Neural progenitor cell (in vitro differentiated cells): ENCODE measurements around the gene ARMH4. TPM values are rescaled to one million over a fixed set of nuclear protein-coding genes. Genes with fewer than 3 reads are reported as not detected.

Experiments
- DNase-seq: peaks from one replicate; pipeline ENCODE4 v3.0.0-alpha.2; 2016; ENCODE audit warnings: low spot score
- H2AFZ ChIP-seq: fragments of 200-600 bp; sonication (generic); replicated peaks from 2 replicates; pipeline ENCODE4 v1.6.1; 2016; ENCODE audit warnings: antibody characterized with exemption
- H3F3A ChIP-seq: fragments of 200-600 bp; sonication (generic); 2 replicates; pipeline ENCODE4 v1.6.1; 2016; ENCODE audit warnings: antibody characterized with exemption, low read depth
- H3K27ac ChIP-seq: fragments of 200-600 bp; sonication (generic); 2 replicates; pipeline ENCODE4 v1.5.1; 2016; ENCODE audit warnings: mild to moderate bottlenecking
- H3K27me3 ChIP-seq: fragments of 200-600 bp; sonication (generic); 2 replicates; pipeline ENCODE4 v1.6.1; 2016; ENCODE audit warnings: mild to moderate bottlenecking, moderate library complexity
- H3K36me3 ChIP-seq: fragments of 200-600 bp; sonication (generic); 2 replicates; pipeline ENCODE4 v1.5.1; 2016
- H3K4me1 ChIP-seq: fragments of 200-600 bp; sonication (generic); 2 replicates; pipeline ENCODE4 v1.6.1; 2016; ENCODE audit warnings: mixed run types
- H3K4me2 ChIP-seq: fragments of 200-600 bp; sonication (generic); 2 replicates; pipeline ENCODE4 v1.6.1; 2016
- H3K4me3 ChIP-seq: fragments of 200-600 bp; sonication (generic); 2 replicates; pipeline ENCODE4 v1.5.1; 2016
- H3K79me2 ChIP-seq: fragments of 200-600 bp; sonication (generic); 2 replicates; pipeline ENCODE4 v1.6.1; 2016; ENCODE audit warnings: low read depth
- H3K9ac ChIP-seq: fragments of 200-600 bp; sonication (generic); 2 replicates; pipeline ENCODE4 v1.6.1; 2016
- H3K9me3 ChIP-seq: fragments of 200-600 bp; sonication (generic); 2 replicates; pipeline ENCODE4 v1.5.1; 2016; ENCODE audit warnings: low read depth
- H4K20me1 ChIP-seq: fragments of 200-600 bp; sonication (generic); 2 replicates; pipeline ENCODE4 v1.6.1; 2016; ENCODE audit warnings: low read depth
- H3K27ac Mint-ChIP-seq: 3 replicates; pipeline ENCODE4 v1.8.0; 2021; ENCODE audit warnings: mixed read lengths
- H3K27me3 Mint-ChIP-seq: 2 replicates; pipeline ENCODE4 v1.8.0; 2022; ENCODE audit warnings: low read depth, mild to moderate bottlenecking, inconsistent platforms, moderate library complexity, mixed read lengths; ENCODE audit not compliant: insufficient read depth
- H3K36me3 Mint-ChIP-seq: 3 replicates; pipeline ENCODE4 v1.8.0; 2021; ENCODE audit warnings: mixed read lengths
- H3K4me1 Mint-ChIP-seq: 3 replicates; pipeline ENCODE4 v1.8.0; 2021; ENCODE audit warnings: mixed read lengths
- H3K4me3 Mint-ChIP-seq: 3 replicates; pipeline ENCODE4 v1.8.0; 2021; ENCODE audit warnings: mild to moderate bottlenecking, moderate library complexity, mixed read lengths
- H3K9me3 Mint-ChIP-seq: 3 replicates; pipeline ENCODE4 v1.8.0; 2020; ENCODE audit warnings: mixed read lengths
- EZH2 ChIP-seq: fragments of 200-600 bp; sonication (generic); IDR thresholded peaks from 2 replicates; pipeline ENCODE4 v1.6.1; 2017; ENCODE audit warnings: antibody characterized with exemption, mild to moderate bottlenecking, moderate library complexity
- EZH2phosphoT487 ChIP-seq: fragments of 200-600 bp; sonication (generic); IDR thresholded peaks from 2 replicates; pipeline ENCODE4 v1.6.1; 2017; ENCODE audit warnings: antibody characterized with exemption
- total RNA-seq: library from RNA; depleted of rRNA; stranded (reverse); fragments of >200 nt; gene quantifications from 2 replicates; pipeline ENCODE4 v1.2.3, GENCODE V29; 2015; ENCODE audit warnings: low replicate concordance
- TF ChIP-seq, protein P1 (sequence below): fragments of 200-600 bp; sonication (generic); IDR thresholded peaks from 2 replicates; pipeline ENCODE4 v1.5.1; 2017; ENCODE audit warnings: antibody characterized with exemption, mild to moderate bottlenecking

The ARMH4 gene
- total RNA-seq, 1 donor from 2014 or later = 29.0 TPM

DNA sequence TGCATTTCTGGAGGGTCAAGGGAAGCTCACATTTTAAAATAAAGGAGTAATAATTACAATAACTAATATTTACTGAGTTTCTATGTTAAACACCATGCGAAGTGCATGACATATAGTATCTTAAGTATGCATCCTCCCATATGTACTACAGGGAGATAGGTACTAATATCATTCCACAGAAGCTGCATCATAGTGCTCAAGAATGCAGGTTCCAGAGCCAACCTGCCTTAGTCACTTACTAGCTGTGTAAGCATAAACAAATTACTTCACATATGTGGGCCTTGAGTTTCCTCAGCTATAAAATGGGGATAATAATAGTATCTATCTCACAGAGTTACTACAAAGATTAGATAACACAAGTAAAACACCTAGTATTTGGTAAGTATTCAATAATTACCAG lies 18.3 kb downstream of the ARMH4 start:
- Mint-ChIP-seq H3K27ac (no peak overlapping the region), H3K9me3 (no peaks in the 10 kb centered on the region), H3K36me3 (no peaks in the 10 kb centered on the region), H3K4me3 (no peak overlapping the region), H3K27me3 (no peaks in the 10 kb centered on the region), H3K4me1 (no peaks in the 10 kb centered on the region)
- Histone ChIP-seq H3F3A (no peaks in the 10 kb centered on the region), H4K20me1 (no peaks in the 10 kb centered on the region), H3K4me1 (no peaks in the 10 kb centered on the region), H3K27me3 (no peaks in the 10 kb centered on the region), H3K79me2 (no peaks in the 10 kb centered on the region), H3K36me3 (no peaks in the 10 kb centered on the region), H2AFZ (no peak overlapping the region), H3K4me3 (no peak overlapping the region), H3K9ac (no peak overlapping the region), H3K9me3 (no peaks in the 10 kb centered on the region), H3K4me2 (no peak overlapping the region), H3K27ac (no peak overlapping the region)
- TF ChIP-seq, protein P1, sequence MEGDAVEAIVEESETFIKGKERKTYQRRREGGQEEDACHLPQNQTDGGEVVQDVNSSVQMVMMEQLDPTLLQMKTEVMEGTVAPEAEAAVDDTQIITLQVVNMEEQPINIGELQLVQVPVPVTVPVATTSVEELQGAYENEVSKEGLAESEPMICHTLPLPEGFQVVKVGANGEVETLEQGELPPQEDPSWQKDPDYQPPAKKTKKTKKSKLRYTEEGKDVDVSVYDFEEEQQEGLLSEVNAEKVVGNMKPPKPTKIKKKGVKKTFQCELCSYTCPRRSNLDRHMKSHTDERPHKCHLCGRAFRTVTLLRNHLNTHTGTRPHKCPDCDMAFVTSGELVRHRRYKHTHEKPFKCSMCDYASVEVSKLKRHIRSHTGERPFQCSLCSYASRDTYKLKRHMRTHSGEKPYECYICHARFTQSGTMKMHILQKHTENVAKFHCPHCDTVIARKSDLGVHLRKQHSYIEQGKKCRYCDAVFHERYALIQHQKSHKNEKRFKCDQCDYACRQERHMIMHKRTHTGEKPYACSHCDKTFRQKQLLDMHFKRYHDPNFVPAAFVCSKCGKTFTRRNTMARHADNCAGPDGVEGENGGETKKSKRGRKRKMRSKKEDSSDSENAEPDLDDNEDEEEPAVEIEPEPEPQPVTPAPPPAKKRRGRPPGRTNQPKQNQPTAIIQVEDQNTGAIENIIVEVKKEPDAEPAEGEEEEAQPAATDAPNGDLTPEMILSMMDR = no peak
- TF ChIP-seq EZH2phosphoT487 (no peak), EZH2 (no peak)
- DNase-seq = no peak

DNA sequence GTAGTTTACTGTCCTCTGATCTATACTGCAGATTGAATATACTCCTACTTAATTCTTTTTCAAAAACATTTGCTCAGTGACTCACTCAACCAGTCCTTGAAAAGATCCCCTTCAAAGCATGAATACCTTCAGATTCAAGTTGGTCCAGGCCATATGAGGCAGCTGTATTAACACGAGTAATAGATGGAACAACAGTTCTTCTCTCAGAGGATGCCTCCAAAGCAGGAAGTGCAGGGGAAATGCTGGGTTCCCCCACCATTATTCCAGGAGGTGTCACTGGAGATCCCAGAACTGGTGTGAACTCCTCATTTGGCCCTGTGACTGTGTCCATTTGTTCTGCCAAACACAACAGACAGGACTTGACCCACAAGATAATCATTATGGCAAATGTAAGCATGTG lies 20.6 kb downstream of the ARMH4 start:
- no peak for TF ChIP-seq EZH2
- TF ChIP-seq, protein P1 = no peak
- no peak for TF ChIP-seq EZH2phosphoT487
- no peaks in the 10 kb centered on the region for H3K4me1 ChIP-seq
- no peaks in the 10 kb centered on the region for H3K27me3 ChIP-seq
- Mint-ChIP-seq H3K4me1 (no peaks in the 10 kb centered on the region), H3K36me3 (peaks cover 5% of the 10 kb centered on the region), H3K27ac (no peak overlapping the region), H3K4me3 (no peak overlapping the region), H3K27me3 (no peaks in the 10 kb centered on the region), H3K9me3 (peaks cover 5% of the 10 kb centered on the region)
- H3F3A ChIP-seq = no peaks in the 10 kb centered on the region
- no peaks in the 10 kb centered on the region for H3K9me3 ChIP-seq
- H3K4me2 ChIP-seq = no peak overlapping the region
- H3K9ac ChIP-seq = no peak overlapping the region
- H4K20me1 ChIP-seq = no peaks in the 10 kb centered on the region
- H3K27ac ChIP-seq = no peak overlapping the region
- H3K36me3 ChIP-seq = no peaks in the 10 kb centered on the region
- no peak overlapping the region for H3K4me3 ChIP-seq
- no peaks in the 10 kb centered on the region for H3K79me2 ChIP-seq
- no peak for DNase-seq
- H2AFZ ChIP-seq = no peak overlapping the region

DNA sequence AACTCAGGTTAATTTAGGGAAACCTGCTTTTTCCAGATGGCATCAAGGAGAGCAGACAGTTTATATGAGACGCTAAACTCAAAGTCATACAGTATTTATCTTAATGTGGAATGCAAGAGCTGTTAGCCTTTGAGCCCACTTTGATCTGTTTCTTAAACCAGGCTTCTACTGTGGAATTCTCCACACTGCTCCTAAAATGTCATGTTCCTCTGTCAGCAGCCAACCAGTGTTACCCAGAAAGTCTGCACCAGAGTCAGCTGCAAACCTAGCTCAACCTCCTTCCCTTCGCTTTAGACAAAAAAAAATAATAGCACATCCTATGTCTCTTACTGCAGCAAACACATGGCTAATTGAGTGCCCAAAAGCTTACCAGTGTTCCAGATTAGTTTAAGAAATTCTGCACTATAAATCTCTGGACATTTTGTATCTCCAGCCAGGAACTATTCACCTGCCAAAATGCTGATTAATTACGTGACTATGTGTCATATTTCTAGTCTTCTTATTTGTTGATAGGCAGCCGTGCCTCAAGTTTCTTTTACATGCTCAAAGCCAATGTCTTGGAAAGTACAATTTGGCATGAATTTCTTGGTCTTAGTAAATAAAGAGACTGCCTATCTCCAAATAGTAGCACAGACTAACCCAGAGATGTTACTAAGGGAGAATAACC lies 21.8 kb downstream of the ARMH4 start:
- H3K4me1 Mint-ChIP-seq = no peaks in the 10 kb centered on the region
- TF ChIP-seq EZH2phosphoT487 = no peak
- TF ChIP-seq EZH2 = no peak
- TF ChIP-seq, protein P1 = no peak
- peaks cover 16% of the 10 kb centered on the region for H3K9me3 Mint-ChIP-seq

More for the DNA sequence above, 21.8 kb downstream of the ARMH4 start:
- Histone ChIP-seq H4K20me1 (no peaks in the 10 kb centered on the region), H3K4me1 (no peaks in the 10 kb centered on the region), H3K36me3 (no peaks in the 10 kb centered on the region), H3K79me2 (no peaks in the 10 kb centered on the region), H3K4me3 (no peak overlapping the region), H3K9ac (no peak overlapping the region), H3F3A (no peaks in the 10 kb centered on the region), H3K9me3 (no peaks in the 10 kb centered on the region), H3K27me3 (no peaks in the 10 kb centered on the region), H3K27ac (no peak overlapping the region), H3K4me2 (no peak overlapping the region), H2AFZ (no peak overlapping the region)
- no peak for DNase-seq
- H3K27ac Mint-ChIP-seq = no peak overlapping the region
- peaks cover 16% of the 10 kb centered on the region for H3K36me3 Mint-ChIP-seq
- H3K4me3 Mint-ChIP-seq = no peak overlapping the region
- no peaks in the 10 kb centered on the region for H3K27me3 Mint-ChIP-seq
